Stimulated activated CD8-positive, alpha-beta memory T cell treated with anti-CD3 and anti-CD28 coated beads, Interleukin-15, amount 100 ng/mL, for 4 hours (primary cell): Measurements from ENCODE around the gene KL.

Source experiments
- DNase-seq, 2 donors: peaks; one replicate each; pipeline ENCODE4 v3.0.0-alpha.2; 2020; ENCODE audit warnings: low read depth in 2 of 2

The KL gene

GRCh38 chr13:33081666-33082065 lies 65.4 kb downstream of the KL start:
- DNase-seq, result no peak

- DNase-seq, result no peak
These were observed 66.8 kb downstream of the KL start for GRCh38 chr13:33083054-33083453.

- no peak for DNase-seq
These were observed 70.9 kb downstream of the KL start for GRCh38 chr13:33087091-33087490.

GRCh38 chr13:33087790-33088189 lies 71.6 kb downstream of the KL start:
- DNase-seq, result no peak

GRCh38 chr13:33089311-33089710 lies 73.1 kb downstream of the KL start:
- DNase-seq, result no peak

GRCh38 chr13:33090755-33091414 lies 74.7 kb downstream of the KL start:
- no peak for DNase-seq

- no peak for DNase-seq
These were observed 75.2 kb downstream of the KL start for GRCh38 chr13:33091415-33091774.

- no peak for DNase-seq
These were observed 76.1 kb downstream of the KL start for GRCh38 chr13:33092073-33092987.

- no peak for DNase-seq
These were observed 80.8 kb downstream of the KL start for GRCh38 chr13:33096886-33097605.

- no peak for DNase-seq
These were observed 83.6 kb downstream of the KL start for GRCh38 chr13:33099860-33100259.

GRCh38 chr13:33100886-33101285 lies 84.7 kb downstream of the KL start:
- DNase-seq, result no peak

GRCh38 chr13:33101835-33102234 lies 85.6 kb downstream of the KL start:
- DNase-seq, result no peak

- DNase-seq, result no peak
These were observed 87.2 kb downstream of the KL start for GRCh38 chr13:33103457-33103856.

GRCh38 chr13:33105387-33106005 lies 89.3 kb downstream of the KL start:
- no peak for DNase-seq

- DNase-seq, result no peak
These were observed 90.6 kb downstream of the KL start for GRCh38 chr13:33106656-33107360.

- DNase-seq, result no peak
These were observed 91.1 kb downstream of the KL start for GRCh38 chr13:33107361-33107760.

- DNase-seq, result no peak
These were observed 92.4 kb downstream of the KL start for GRCh38 chr13:33108620-33109019.

GRCh38 chr13:33109271-33109697 lies 93.1 kb downstream of the KL start:
- DNase-seq, result no peak

GRCh38 chr13:33109801-33110200 lies 93.6 kb downstream of the KL start:
- DNase-seq, result no peak

- DNase-seq, result no peak
These were observed 94.1 kb downstream of the KL start for GRCh38 chr13:33110386-33110712.

GRCh38 chr13:33110713-33111413 lies 94.6 kb downstream of the KL start:
- DNase-seq, result no peak
